WTC11 (cell line): ENCODE data around the gene DNM1. TPM values are rescaled to one million over a fixed set of nuclear protein-coding genes. Genes with fewer than 3 reads are reported as not detected.

Experiments
- ATAC-seq: fragments of 200-7000 bp; cut with Tn5 transposase; 2 replicates; pipeline ENCODE4 v1.10.0; 2021; ENCODE audit warnings: mild to moderate bottlenecking, moderate library complexity
- CTCF ChIA-PET: fragments of 300-600 bp; sonication (Branson Sonifier 250); formaldehyde crosslinking; loops from one replicate; lab custom pipeline; 2021; ENCODE audit warnings: antibody characterized with exemption; lab: Charles Lee
- POLR2A ChIA-PET: fragments of 350-600 bp; sonication (Branson Sonifier 250); formaldehyde crosslinking; loops from one replicate; lab custom pipeline; 2021; ENCODE audit warnings: antibody characterized with exemption; lab: Charles Lee
- DNase-seq: peaks from one replicate; pipeline ENCODE4 v3.0.0; 2021; ENCODE audit warnings: low spot score
- H3K27ac Mint-ChIP-seq: 2 replicates; pipeline ENCODE4 v1.8.0; 2021; ENCODE audit warnings: mixed read lengths
- H3K27me3 Mint-ChIP-seq: 2 replicates; pipeline ENCODE4 v1.8.0; 2021; ENCODE audit warnings: low read depth, mild to moderate bottlenecking, moderate library complexity, mixed read lengths
- H3K36me3 Mint-ChIP-seq: 2 replicates; pipeline ENCODE4 v1.8.0; 2021; ENCODE audit warnings: mixed read lengths
- H3K4me1 Mint-ChIP-seq: 2 replicates; pipeline ENCODE4 v1.8.0; 2022; ENCODE audit warnings: mixed read lengths
- H3K4me3 Mint-ChIP-seq: 2 replicates; pipeline ENCODE4 v1.8.0; 2021; ENCODE audit warnings: mild to moderate bottlenecking, moderate library complexity, mixed read lengths
- H3K9me3 Mint-ChIP-seq: 2 replicates; pipeline ENCODE4 v1.8.0; 2021; ENCODE audit warnings: mixed read lengths
- AFF4 ChIP-seq: sonication (generic); formaldehyde crosslinking; IDR thresholded peaks from 2 replicates; pipeline ENCODE4 v1.8.1; 2023; ENCODE audit warnings: mild to moderate bottlenecking, missing genetic modification reagents, borderline replicate concordance
- ATF3 ChIP-seq: sonication (generic); formaldehyde crosslinking; conservative IDR thresholded peaks from 2 replicates; pipeline ENCODE4 v1.8.1; 2022; ENCODE audit warnings: mild to moderate bottlenecking, missing genetic modification reagents
- CBFB ChIP-seq: sonication (generic); formaldehyde crosslinking; IDR thresholded peaks from 2 replicates; pipeline ENCODE4 v1.8.1; 2022; ENCODE audit warnings: mild to moderate bottlenecking, low read depth, missing genetic modification reagents
- E2F1 ChIP-seq: sonication (generic); formaldehyde crosslinking; IDR thresholded peaks from 2 replicates; pipeline ENCODE4 v1.8.0; 2022; ENCODE audit warnings: mild to moderate bottlenecking, missing genetic modification reagents
- E2F4 ChIP-seq: sonication (generic); formaldehyde crosslinking; IDR thresholded peaks from 2 replicates; pipeline ENCODE4 v1.8.1; 2022; ENCODE audit warnings: low read depth, mild to moderate bottlenecking, moderate library complexity, missing genetic modification reagents, borderline replicate concordance
- EMX1 ChIP-seq: fragments of 250-450 bp; sonication (Bioruptor Pico); IDR thresholded peaks from 2 replicates; pipeline ENCODE4 v1.8.0; 2021; ENCODE audit warnings: mild to moderate bottlenecking
- ETV6 ChIP-seq: sonication (generic); formaldehyde crosslinking; IDR thresholded peaks from 2 replicates; pipeline ENCODE4 v1.8.1; 2022; ENCODE audit warnings: mild to moderate bottlenecking, missing genetic modification reagents
- FOXJ3 ChIP-seq: sonication (generic); formaldehyde crosslinking; IDR thresholded peaks from 2 replicates; pipeline ENCODE4 v1.9.0; 2021; ENCODE audit warnings: missing genetic modification reagents, mild to moderate bottlenecking, borderline replicate concordance
- FOXP4 ChIP-seq: sonication (generic); formaldehyde crosslinking; IDR thresholded peaks from 2 replicates; pipeline ENCODE4 v1.8.0; 2022; ENCODE audit warnings: mild to moderate bottlenecking, missing genetic modification reagents
- IRF1 ChIP-seq: sonication (generic); formaldehyde crosslinking; IDR thresholded peaks from 2 replicates; pipeline ENCODE4 v1.8.0; 2023; ENCODE audit warnings: missing genetic modification reagents
- RORB ChIP-seq: fragments of 250-450 bp; sonication (Bioruptor Pico); IDR thresholded peaks from 2 replicates; pipeline ENCODE4 v1.9.0; 2021; ENCODE audit warnings: mild to moderate bottlenecking
- SMAD3 ChIP-seq: sonication (generic); formaldehyde crosslinking; IDR thresholded peaks from 2 replicates; pipeline ENCODE4 v1.8.0; 2022; ENCODE audit warnings: missing genetic modification reagents, mild to moderate bottlenecking, borderline replicate concordance
- ZNF121 ChIP-seq: sonication (generic); formaldehyde crosslinking; IDR thresholded peaks from 2 replicates; pipeline ENCODE4 v1.8.0; 2023; ENCODE audit warnings: missing genetic modification reagents
- ZNF281 ChIP-seq: sonication (generic); formaldehyde crosslinking; IDR thresholded peaks from 2 replicates; pipeline ENCODE4 v1.8.0; 2023; ENCODE audit warnings: mild to moderate bottlenecking, missing genetic modification reagents
- ZNF532 ChIP-seq: fragments of 250-450 bp; sonication (Bioruptor Pico); IDR thresholded peaks from 2 replicates; pipeline ENCODE4 v1.9.0; 2021; ENCODE audit warnings: mild to moderate bottlenecking, borderline replicate concordance
- total RNA-seq: library from RNA; stranded (reverse); gene quantifications from 3 replicates; pipeline ENCODE4 v1.2.3, GENCODE V29; 2021

DNM1 gene
- total RNA-seq, 1 experiment from 2014 or later: 79.0 TPM

- Mint-ChIP-seq H3K4me3 (no peak overlapping the region), H3K27ac (no peak overlapping the region), H3K9me3 (no peaks in the 10 kb centered on the region), H3K27me3 (peaks cover 7% of the 10 kb centered on the region; the same call in 1 of the 2 replicates), H3K4me1 (peaks cover 12% of the 10 kb centered on the region), H3K36me3 (no peaks in the 10 kb centered on the region)
- TF ChIP-seq SMAD3 (CRISPR knock-in tag) (no peak), ZNF121 (CRISPR knock-in tag) (no peak), ZNF281 (CRISPR knock-in tag) (no peak), ATF3 (no peak), ETV6 (CRISPR knock-in tag) (no peak), CBFB (CRISPR knock-in tag) (no peak), FOXJ3 (no peak), RORB (CRISPR knock-in tag) (no peak), E2F4 (no peak), AFF4 (no peak)
- no peak for ATAC-seq
- ChIA-PET POLR2A (interaction anchor here (0.6 kb wide), 1 partner anchor 75 kb away, joined by 6 read pairs; no protein-coding TSS in a partner anchor), CTCF (no interaction called here)
- DNase-seq: no peak
Measured at GRCh38 chr9:128153947-128154695, 49.1 kb upstream of the DNM1 start.

GRCh38 chr9:128155736-128156500 is 47.3 kb upstream of the DNM1 start:
- Mint-ChIP-seq H3K36me3 (no peaks in the 10 kb centered on the region), H3K4me1 (peaks cover 4% of the 10 kb centered on the region), H3K9me3 (no peaks in the 10 kb centered on the region), H3K27ac (no peak overlapping the region), H3K27me3 (peaks cover 4% of the 10 kb centered on the region; the same call in 1 of the 2 replicates), H3K4me3 (no peak overlapping the region)
- DNase-seq: no peak
- ATAC-seq: no peak
- ChIA-PET POLR2A (no interaction called here), CTCF (interaction anchor here (2.5 kb wide), 1 partner anchor 31 kb away, joined by 10 read pairs; no protein-coding TSS in a partner anchor)
- TF ChIP-seq EMX1 (no peak), IRF1 (CRISPR knock-in tag) (no peak), FOXP4 (no peak), E2F1 (CRISPR knock-in tag) (no peak), ZNF532 (CRISPR knock-in tag) (no peak)
